Melanocyte of skin (primary cell): ENCODE data around the gene OSBPL6. TPM values are rescaled to one million over a fixed set of nuclear protein-coding genes. Genes with fewer than 3 reads are reported as not detected.

Source experiments
- total RNA-seq, 2 donors: library from RNA; depleted of rRNA; stranded (reverse); fragments of >200 nt; gene quantifications; 2 replicates each; pipeline ENCODE4 v1.2.3, GENCODE V29; 2012

OSBPL6 gene
- 1 to 10 TPM; 5.2 to 6.3 TPM for total RNA-seq

DNA sequence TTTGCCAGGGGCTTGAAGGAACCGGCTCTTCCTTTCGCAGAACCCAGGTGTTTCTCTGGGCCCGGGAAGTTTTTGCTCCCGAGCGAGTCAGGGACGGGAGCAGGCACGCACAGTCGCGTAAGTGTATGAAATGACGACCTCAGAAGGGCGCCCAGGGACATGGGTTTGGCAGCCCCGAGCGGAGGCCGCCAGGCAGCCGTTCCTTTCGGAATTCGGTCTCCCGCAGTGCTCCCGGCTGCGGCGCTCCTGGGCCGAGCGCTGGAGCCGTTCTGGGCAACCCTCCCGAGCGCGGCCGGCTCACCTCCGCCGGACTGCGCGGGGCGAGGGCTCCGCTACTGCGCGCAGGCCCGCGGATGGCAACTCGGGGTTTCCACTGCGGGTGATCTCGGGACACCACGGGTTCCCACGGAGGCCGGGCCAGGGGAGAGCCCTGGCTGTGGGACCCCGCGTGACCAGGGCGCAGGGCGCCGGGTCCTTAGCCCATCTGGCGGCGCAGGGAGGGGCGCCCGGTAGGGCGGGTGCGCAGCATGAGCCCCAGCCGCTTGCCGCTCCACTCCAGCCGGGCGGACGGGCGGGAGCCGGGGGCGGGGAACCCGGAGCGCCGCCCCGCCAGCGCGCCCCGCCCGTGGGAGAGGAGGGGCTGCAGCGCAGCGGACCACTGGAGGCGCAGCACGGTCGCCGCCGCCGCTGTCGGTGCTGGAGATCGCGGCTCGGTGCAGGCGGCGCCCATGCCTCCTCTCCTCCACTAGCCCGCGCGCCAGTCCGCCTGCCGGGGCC is at the start of gene OSBPL6:
Gene OSBPL6 (plus strand): TSS at position 690 of the 777 bp plus-strand sequence. CDS start 111,673 bp downstream, outside the sequence.

GRCh38 chr2:178450774-178451525 is 256.6 kb downstream of the OSBPL6 start, which contains the start of the genes PJVK and PRKRA:
Gene PJVK (plus strand): TSS chr2:178451378. CDS start chr2:178453410, 2,032 bp downstream.
Gene PRKRA (minus strand): TSS chr2:178451175. CDS start chr2:178451030, 145 bp downstream.

Other genes starting within 250 kb of the OSBPL6 start
- 1 to 10 TPM in 1 of 2 donors, under 1 TPM in 1; 0.33 to 1.0 TPM for gene PDE11A, start 121.7 kb upstream of the OSBPL6 start, total RNA-seq
- gene RBM45, start 82.1 kb upstream of the OSBPL6 start, total RNA-seq: 10 to 100 TPM; 16.5 to 18.3 TPM